ENCODE data around the gene CRYBG2.

The CRYBG2 gene

GRCh38 chr1:26344147-26344920 lies 9.6 kb downstream of the CRYBG2 start:
- DNase-seq (ENCODE audit: low spot score): no peak
- in situ Hi-C loops (cut with MboI; ENCODE audit: low pct_unique_long_range_greater_than_20kb, low sequenced_read_pairs, unreplicated experiment): no loop called here
- no peak for TF ChIP-seq CTCF (IDR thresholded peaks at IDR 0.05; ENCODE audit: extremely low read depth, insufficient read depth, missing control alignments)

GRCh38 chr1:26340047-26340481 lies 13.9 kb downstream of the CRYBG2 start:
- no peak for TF ChIP-seq CTCF (IDR thresholded peaks at IDR 0.05; ENCODE audit: extremely low read depth, insufficient read depth, missing control alignments)
- no peak for DNase-seq (ENCODE audit: low spot score)
- in situ Hi-C loops (cut with MboI; ENCODE audit: low pct_unique_long_range_greater_than_20kb, low sequenced_read_pairs, unreplicated experiment): no loop called here

- in situ Hi-C loops (cut with MboI; ENCODE audit: low pct_unique_long_range_greater_than_20kb, low sequenced_read_pairs, unreplicated experiment): no loop called here
- no peak for DNase-seq (ENCODE audit: low spot score)
Observed at GRCh38 chr1:26338670-26339069, 15.3 kb downstream of the CRYBG2 start.

GRCh38 chr1:26337625-26338024 lies 16.3 kb downstream of the CRYBG2 start:
- in situ Hi-C loops (cut with MboI; ENCODE audit: low pct_unique_long_range_greater_than_20kb, low sequenced_read_pairs, unreplicated experiment): no loop called here
- no peak for TF ChIP-seq CTCF (IDR thresholded peaks at IDR 0.05; ENCODE audit: extremely low read depth, insufficient read depth, missing control alignments)
- DNase-seq (ENCODE audit: low spot score): no peak

More at GRCh38 chr1:26338670-26339069, 15.3 kb downstream of the CRYBG2 start:
- TF ChIP-seq CTCF (IDR thresholded peaks at IDR 0.05; ENCODE audit: extremely low read depth, insufficient read depth, missing control alignments): no peak

GRCh38 chr1:26337206-26337535 lies 16.8 kb downstream of the CRYBG2 start:
- TF ChIP-seq CTCF (IDR thresholded peaks at IDR 0.05; ENCODE audit: extremely low read depth, insufficient read depth, missing control alignments): no peak
- in situ Hi-C loops (cut with MboI; ENCODE audit: low pct_unique_long_range_greater_than_20kb, low sequenced_read_pairs, unreplicated experiment): no loop called here
- no peak for DNase-seq (ENCODE audit: low spot score)

GRCh38 chr1:26336477-26337205 lies 17.3 kb downstream of the CRYBG2 start:
- TF ChIP-seq CTCF (IDR thresholded peaks at IDR 0.05; ENCODE audit: extremely low read depth, insufficient read depth, missing control alignments): no peak
- in situ Hi-C loops (cut with MboI; ENCODE audit: low pct_unique_long_range_greater_than_20kb, low sequenced_read_pairs, unreplicated experiment): no loop called here
- peak; percentile 86 for DNase-seq (ENCODE audit: low spot score)
